Activated CD4-positive, alpha-beta T cell treated with anti-CD3 and anti-CD28 coated beads, Interleukin-2, Interleukin-6, amounts not matched to agents 100 ng/mL and 50 ng/mL, durations not matched to agents 16 hours and 8 hours (primary cell): ENCODE measurements around the gene PYHIN1.
A peak's percentile ranks its signal among the peaks of the same experiment; 100 is the strongest.

Experiments
- DNase-seq: peaks from one replicate; pipeline ENCODE4 v3.0.0-alpha.2; 2020

Gene PYHIN1

GRCh38 chr1:158931055-158931737 lies at the start of gene PYHIN1:
TSS of gene PYHIN1 (plus strand) at chr1:158931552. CDS start at chr1:158936911, 5,359 bp downstream.
- peak; percentile 57 for DNase-seq

DNA sequence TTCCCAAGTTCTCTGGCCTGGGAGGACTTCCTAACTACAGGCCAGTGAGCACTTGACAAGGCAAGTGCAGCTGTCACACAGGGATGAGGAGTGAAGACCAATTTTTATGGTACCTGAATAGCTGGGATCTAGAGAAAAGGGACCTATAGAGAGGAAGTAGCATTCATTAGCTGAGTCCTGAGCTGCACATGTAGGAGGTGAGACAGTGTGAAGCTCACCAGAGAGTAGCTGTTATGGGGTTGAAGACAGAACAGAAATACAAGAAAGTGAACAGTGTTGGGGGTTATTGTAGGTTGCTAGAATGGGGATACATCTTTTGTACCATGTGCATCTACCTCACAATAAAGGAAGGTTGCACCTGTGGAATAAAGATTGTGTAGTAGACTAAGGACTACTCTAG lies 37.7 kb upstream of the PYHIN1 start:
- no peak for DNase-seq

- DNase-seq = no peak
Observed at GRCh38 chr1:158898722-158899121, 32.6 kb upstream of the PYHIN1 start.

- DNase-seq = peak; percentile 30
Observed at GRCh38 chr1:158901623-158902022, 29.7 kb upstream of the PYHIN1 start.

DNA sequence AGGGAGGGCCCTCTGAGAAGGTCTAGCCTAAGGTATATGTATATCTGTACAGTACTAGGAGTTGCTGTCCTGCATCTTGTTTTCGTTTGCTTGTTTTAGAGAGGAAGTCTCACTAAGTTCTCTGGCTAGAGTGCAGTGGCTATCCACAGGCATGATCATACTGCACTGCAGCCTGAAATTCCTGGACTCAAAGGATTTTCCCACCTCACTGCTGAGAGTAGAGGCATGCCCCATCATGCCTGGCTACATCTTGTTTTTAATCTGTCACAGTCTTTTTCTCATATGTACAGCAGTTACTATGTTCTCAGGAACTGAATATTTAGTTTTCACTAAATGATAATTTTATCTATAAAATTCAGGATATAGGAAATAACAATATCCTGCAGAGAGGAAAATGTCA lies 15.3 kb upstream of the PYHIN1 start:
- no peak for DNase-seq

DNA sequence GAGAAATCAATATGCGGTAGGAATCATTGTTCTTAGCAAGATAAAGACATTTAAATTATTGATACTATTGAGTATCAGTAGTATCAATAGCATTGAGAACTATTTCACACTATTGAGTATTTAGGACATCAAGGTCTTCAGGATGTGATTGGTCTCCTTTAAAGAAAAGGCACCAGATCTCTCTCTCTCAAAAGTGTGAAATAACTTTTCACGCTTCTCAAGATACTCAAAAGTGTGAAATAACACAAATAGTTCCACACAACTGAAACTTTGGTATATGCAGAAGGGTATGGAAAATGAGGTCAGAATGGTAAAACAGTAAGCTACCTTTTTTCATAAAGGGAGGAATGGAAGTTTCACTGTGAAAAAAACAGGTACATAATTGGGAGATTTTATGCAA lies 6.7 kb upstream of the PYHIN1 start:
- DNase-seq = no peak

- DNase-seq = peak; percentile 58
Observed at GRCh38 chr1:158930504-158930903, 848 bp upstream of the PYHIN1 start.

- DNase-seq = peak; percentile 38
Observed at GRCh38 chr1:158932171-158932570, 819 bp downstream of the PYHIN1 start.

DNA sequence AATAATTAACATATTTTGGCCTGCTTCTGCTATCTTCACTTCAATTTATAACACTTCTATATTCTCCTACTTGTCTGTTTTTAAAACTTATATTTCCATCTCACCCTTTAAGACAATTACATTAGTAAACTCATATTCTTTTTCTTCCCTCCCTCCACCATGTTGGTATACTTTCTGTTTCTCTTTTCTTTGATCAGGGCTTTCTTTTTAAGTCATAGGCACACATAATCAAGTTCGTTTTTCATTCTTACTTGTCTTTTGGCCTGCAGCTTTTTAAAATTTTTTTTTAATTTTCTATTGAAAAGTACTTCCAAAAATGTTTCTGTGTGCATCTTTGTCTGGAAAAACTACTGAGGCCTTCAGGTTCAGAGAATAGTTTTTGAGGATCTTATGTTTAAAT lies 2.3 kb downstream of the PYHIN1 start:
- peak; percentile 63 for DNase-seq

- no peak for DNase-seq
Observed at GRCh38 chr1:158939180-158939579, 7.8 kb downstream of the PYHIN1 start.

DNA sequence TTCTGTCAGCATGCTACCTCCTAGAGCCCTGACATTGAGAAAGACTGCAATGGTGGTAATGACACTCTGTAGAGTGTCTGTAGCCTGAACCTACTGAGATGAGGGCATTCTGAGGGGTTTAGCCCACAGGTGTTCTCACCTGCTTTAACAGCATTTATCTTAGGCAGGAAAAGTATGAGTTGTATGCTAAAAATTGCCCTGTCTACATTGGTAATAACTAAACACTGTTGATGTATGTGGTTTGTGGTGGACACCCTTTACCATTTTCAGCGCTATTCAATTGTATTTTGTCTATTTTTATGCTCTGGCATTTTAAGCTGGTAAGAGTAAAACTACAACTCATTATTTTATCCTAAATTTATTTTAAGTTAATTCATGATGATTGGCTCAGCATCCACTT lies 10.0 kb downstream of the PYHIN1 start:
- no peak for DNase-seq

GRCh38 chr1:158942490-158942889 lies 11.1 kb downstream of the PYHIN1 start:
- peak; percentile 10 for DNase-seq

GRCh38 chr1:158943059-158943458 lies 11.7 kb downstream of the PYHIN1 start:
- DNase-seq = no peak

DNA sequence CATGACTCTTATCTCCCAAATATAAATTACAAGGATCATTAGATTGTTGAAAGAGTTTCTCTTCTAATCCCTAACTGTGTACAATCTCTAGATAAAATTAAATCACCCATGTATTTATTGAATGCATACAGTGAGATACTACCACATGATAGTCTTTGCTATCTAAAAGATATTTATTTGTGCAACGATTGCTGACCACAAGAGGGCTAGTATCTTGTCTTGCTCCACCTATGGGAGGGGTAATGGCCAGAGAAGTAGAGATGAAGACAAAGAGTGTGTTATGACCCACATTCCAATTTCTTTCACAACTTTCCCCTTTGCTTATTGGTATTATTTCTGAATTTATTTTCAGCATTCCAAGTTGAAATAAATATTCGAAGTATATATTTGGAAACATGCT lies 13.7 kb downstream of the PYHIN1 start:
- no peak for DNase-seq

GRCh38 chr1:158946785-158947184 lies 15.4 kb downstream of the PYHIN1 start:
- DNase-seq = no peak

DNA sequence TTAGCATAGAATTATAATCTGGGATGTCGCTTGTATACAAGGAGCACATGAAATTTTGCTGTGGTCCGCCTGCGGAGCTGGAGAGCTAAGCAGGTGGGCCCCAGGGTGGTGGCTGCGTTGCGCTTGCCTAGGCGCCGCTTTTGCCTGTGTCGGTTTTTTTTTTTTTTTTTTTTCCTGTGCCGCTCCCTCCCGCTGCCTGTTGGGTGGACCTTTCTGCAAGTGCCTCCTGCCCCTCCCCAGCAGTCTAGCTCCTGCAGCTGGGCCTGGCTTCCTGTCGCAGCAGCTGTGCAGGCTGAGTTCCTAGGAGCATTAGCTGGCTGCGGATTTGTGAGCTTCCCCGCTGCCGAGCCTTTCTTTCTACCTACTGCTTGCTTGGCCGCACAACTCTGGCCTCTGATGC lies 20.6 kb downstream of the PYHIN1 start:
- no peak for DNase-seq

DNA sequence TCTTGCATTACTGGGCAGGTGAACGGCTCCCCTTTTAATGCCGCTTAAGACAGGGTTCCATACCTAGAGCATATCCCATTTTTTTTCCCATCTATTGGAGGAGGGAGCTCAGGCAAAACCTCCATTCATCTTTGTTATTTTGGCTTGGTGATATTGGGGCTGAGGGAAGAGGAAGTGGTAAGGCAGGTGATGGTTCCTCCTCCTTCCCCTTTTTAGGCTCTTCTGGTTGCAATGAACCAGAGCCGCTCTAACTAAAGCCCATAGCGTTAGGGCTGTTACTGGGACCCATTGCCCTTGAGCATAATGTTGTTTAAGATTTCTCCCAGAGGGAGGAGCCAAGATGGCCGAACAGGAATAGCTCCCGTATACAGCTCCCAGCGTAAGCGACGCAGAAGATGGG lies 21.1 kb downstream of the PYHIN1 start:
- no peak for DNase-seq

GRCh38 chr1:158961178-158961577 lies 29.8 kb downstream of the PYHIN1 start:
- no peak for DNase-seq

DNA sequence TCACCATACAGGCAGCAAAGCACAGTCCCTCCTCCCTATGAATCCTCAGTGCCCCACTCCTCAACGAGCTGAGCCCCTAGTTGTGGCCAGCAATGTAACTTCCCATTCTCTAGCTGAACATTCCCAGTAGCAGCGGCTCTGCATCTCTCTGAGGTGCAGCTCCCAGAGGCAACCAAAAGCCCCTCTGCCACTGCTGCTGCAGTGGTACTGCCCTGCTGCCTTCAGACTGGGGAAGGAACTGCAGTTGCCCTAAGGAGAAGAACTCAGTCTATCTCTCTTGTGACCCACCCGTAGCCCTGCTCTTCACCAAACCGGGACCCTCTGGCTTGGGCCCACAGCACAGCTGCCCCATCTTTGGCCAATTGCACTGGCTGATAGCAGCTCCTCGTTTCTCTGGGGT lies 31.6 kb downstream of the PYHIN1 start:
- no peak for DNase-seq

- DNase-seq = peak; percentile 60
Observed at GRCh38 chr1:158969166-158969565, 37.8 kb downstream of the PYHIN1 start.

- DNase-seq = peak; percentile 21
Observed at GRCh38 chr1:158969855-158970254, 38.5 kb downstream of the PYHIN1 start.

GRCh38 chr1:158972841-158973240 lies 41.5 kb downstream of the PYHIN1 start:
- DNase-seq = no peak

DNA sequence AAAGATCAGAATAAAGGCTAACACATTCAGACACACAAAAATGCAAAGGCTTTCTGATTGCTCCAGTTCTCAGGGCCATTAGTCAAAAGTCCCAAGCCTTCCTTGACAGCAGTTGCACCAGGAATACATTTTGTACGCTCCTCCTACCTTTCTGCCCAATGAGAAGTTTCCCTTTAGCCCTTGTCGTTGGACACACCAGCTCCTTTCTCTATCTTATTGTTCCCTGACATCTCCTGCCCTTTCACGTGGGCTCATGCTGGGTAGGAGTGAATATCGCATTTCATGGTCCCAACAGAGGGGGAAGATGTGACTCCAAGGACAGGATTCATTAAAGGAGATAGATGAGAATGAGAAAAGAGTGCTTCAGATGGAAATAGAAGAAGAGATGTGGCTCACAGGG lies 44.9 kb downstream of the PYHIN1 start:
- no peak for DNase-seq

DNA sequence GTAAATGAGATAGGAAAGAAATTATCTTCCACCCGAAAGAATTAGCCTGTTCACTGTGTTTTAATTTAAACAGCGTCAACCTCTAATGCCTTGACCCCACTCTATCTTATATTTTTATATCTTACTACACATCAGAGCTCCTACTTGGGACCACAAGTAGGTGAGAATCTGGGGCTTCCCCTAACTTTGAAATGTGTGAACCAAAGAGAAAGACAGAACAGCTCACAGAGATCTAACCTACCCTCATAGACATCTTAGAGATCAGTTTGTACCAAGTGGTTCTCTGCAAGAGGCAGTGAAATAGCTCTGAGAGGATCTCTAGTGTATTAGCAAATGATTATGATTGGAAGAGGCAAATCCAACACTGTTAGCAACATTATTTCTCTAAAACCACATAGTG lies 47.4 kb downstream of the PYHIN1 start:
- no peak for DNase-seq

DNA sequence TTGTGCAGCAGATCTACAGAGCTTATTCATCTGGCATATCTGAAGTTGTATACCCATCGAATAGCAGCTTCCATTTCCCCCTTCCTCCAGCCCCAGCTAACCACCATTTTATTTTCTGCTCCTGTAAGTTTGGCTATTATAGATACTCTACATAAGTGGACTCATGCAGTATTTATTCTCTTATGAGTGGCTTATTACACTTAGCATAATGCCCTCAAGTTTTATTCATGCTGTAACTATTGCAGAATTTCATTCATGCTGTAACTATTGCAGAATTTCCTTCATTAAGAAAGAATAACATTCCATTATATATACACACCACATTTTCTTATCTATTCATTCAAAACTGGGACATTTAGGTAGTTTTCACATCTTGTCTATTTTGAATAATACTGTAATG lies 47.9 kb downstream of the PYHIN1 start:
- DNase-seq = no peak
